H1 (cell line): ENCODE data around the gene EFCAB6. TPM values are rescaled to one million over a fixed set of nuclear protein-coding genes. Genes with fewer than 3 reads are reported as not detected.

Source experiments
- GABPA ChIP-seq: IDR thresholded peaks from 2 replicates; pipeline ENCODE4 v1.6.1; 2011; ENCODE audit warnings: mild to moderate bottlenecking, low read length, moderate library complexity, borderline replicate concordance; ENCODE audit not compliant: insufficient read depth
- HDAC2 ChIP-seq, 2 experiments: fragments of 300-600 bp in 1 of 2; sonication (generic) in 1 of 2; IDR thresholded peaks; 2 replicates each; pipeline ENCODE4 v1.6.1; 2011 to 2012; ENCODE audit warnings: low read depth in 2 of 2, low read length in 2 of 2, mild to moderate bottlenecking in 2 of 2, moderate library complexity in 2 of 2, borderline replicate concordance in 1 of 2, inconsistent platforms in 1 of 2
- RFX5 ChIP-seq: IDR thresholded peaks from 2 replicates; pipeline ENCODE4 v1.6.1; 2011; ENCODE audit warnings: low read depth, low read length, improper control_type of control experiment, borderline replicate concordance
- polyA plus RNA-seq, 7 experiments: library from polyadenylated mRNA; depleted of rRNA in 3 of 7; stranded (reverse) in 5 of 7; unstranded in 2 of 7; fragments of >200 nt in 5 of 7; fragments of 200-250 nt in 2 of 7; gene quantifications; 1 replicate in 5 of 7; 2 replicates in 1 of 7; 4 replicates in 1 of 7; pipeline versions ENCODE4 v1.2.1 to v1.2.3, GENCODE V29; 2011 to 2013; ENCODE audit warnings: missing spikeins in 2 of 7, mixed read lengths in 2 of 7
- total RNA-seq: library from RNA; stranded (reverse); fragmentation: NEBNext Ultra II Directional; extraction: Animal tissue kit (Norgen Biotek cat#: 25700); gene quantifications from 2 replicates; pipeline ENCODE4 v1.2.1, GENCODE V29; 2021

Gene EFCAB6
- total and polyA plus RNA-seq, 2 of the 8 experiments (the other 6 are each of a cell fraction or from before 2014, with no cell fraction given): 0.32 to 1.7 TPM

DNA sequence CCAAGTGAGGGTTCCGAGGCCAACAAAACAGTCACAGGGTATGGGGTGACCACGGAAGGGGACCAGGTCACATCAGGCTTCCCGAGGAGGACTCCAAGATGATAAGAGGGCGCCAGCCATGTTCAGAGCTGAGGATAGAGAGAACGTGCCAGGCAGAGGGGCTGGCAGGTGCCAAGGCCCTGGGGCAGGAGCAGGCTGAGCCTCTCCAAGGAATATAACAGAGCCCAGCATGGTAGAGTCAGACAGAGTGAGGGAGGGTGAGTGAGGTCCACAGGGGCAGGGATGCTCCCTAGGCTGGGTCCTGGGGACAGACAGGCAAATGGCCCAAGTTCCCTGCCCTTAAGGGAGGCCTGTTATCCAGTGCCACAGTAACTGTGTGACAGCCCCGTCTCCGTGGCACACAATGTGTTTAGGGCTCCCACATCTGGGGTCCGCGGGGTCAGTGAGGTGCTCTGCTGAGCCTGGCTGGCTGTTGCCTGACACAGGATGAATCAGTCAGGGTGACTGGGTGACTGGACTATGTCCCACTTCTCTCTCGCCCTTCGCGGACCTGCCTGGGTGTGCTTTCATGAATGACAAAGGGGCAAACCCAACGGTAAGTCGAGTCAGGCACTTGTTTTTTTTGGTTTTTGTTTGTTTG is 295.0 kb downstream of the EFCAB6 start (continued):
- TF ChIP-seq HDAC2 (IDR thresholded peaks at IDR 0.05; ENCODE audit: borderline replicate concordance in 1 of 2, low read depth in 2 of 2, low read length in 2 of 2) (no peak), GABPA (no peak), RFX5 (no peak)
